Left renal pelvis (tissue), 4 donors: Measurements from ENCODE around the gene ARRB1. TPM values are rescaled to one million over a fixed set of nuclear protein-coding genes. Genes with fewer than 3 reads are reported as not detected.
A peak's percentile ranks its signal among the peaks of the same experiment; 100 is the strongest.

Experiments
- DNase-seq, 4 donors: peaks; one replicate each; pipeline ENCODE4 v3.0.0-alpha.2; 2013; ENCODE audit warnings: low read depth in 4 of 4, low spot score in 3 of 4
- polyA plus RNA-seq, 4 donors: library from polyadenylated mRNA; unstranded; fragments of 120-200 nt; gene quantifications; one replicate each; pipeline ENCODE4 v1.2.1, GENCODE V29; 2013; ENCODE audit not compliant: insufficient read length in 4 of 4

Gene ARRB1
- polyA plus RNA-seq, 4 donors: 21.4 to 29.5 (median 24.7) TPM

DNA sequence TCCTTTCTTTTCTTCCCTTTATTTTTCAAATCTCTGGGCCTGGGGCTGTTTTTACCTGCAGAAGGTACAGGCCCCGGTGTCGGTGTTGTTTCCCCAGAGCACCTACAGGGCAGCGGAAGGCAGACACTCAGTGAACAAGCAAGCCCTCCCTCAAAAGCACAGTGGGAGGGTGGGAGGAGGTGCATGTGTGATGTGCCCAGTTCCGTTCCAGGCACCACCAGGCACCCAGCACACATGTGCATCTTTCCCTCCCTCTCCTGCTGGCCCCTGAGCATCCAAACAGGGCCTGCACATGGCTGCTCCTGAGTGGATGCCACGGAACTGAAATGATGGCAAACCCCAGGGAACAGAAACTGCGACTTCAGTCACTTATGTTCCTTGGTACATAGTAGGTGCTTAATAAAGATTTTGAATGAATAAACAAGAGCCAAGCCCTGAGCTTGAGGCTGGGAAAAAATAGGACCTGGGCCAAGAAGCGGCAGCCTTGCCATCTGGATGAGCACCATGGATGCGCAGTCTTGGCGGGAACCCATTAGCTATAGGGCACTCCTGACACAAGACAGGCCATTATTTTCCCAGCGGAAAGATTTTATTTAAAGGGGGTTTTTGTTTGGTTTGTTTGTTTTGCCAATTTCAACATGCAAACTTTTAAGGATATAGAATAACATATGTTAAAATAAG lies 47.8 kb downstream of the ARRB1 start:
- no peak for DNase-seq

DNA sequence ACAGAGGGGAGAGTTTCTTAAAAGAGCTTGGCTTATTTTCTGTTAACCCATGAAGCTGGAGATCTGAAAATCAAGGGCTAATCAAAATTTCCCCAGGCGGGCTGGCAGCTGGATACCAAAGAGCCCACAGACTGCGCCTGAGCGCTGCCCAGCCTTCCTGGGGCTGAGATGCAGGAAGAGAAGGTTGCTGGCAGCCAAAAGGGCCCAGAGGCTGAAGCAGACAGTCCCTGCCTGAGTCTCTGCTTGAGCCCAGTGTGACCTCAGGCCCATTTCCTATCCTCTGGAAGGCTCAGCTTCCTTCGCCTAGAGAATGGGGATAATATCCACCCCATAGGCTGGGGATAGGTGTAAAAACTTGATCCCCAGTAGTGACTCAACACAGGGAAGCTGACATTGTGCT lies 49.1 kb downstream of the ARRB1 start:
- no peak for DNase-seq

DNA sequence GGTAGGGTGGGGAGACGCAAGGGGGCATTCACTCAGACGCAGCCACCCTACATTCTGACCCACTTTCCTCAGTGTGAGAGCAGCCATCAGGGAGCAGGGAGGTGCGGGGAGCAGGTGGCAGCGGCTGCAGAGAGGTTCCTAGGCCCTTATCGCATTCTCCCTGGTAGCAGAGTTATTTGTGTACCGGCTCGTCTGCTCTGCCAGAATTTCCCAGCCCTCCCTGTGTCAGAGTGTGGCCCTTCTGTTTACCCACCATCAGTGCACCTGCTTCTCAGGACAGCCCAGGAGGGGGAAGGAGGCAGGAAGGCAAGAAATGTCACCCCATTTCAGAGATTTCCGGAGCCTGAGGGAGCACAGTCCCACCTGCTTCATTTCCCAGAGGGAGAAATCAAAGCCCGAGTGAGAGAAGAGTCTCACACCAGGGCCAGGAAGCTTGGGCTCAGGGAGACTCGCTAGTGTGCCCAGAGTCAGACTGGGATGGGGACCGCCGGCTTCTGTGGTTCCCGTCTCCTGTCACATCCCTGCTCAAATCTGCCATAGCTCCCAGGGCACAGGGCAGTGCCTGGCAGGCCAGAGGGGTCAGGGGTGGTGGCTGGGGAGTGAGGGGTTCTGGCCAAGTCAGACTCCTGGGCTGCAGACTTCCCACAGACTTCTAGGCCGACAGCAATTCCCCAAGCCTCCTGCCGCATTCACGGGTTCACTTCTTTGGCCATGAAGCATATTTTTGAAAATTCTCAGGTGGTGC lies 49.7 kb downstream of the ARRB1 start:
- no peak for DNase-seq

DNA sequence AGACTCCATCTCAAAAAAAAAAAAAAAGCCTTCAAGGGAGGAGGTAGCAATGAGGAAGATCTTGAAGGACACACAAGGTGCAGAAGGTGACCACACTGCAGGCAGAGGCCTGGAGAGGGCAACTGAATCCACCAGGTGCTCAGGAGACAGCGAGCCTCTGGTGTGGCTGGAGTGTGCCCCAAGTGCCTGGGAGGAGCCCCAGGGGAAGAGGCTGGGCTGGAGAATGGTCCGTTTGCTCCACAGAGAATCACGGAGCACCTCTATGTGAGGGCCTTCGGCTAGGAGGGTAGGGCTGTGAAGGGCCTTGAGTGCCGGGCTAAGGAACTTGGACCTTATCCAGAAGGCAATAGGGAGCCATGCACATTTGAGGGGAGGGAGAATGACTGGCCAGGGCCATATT lies 50.3 kb downstream of the ARRB1 start:
- no peak for DNase-seq

DNA sequence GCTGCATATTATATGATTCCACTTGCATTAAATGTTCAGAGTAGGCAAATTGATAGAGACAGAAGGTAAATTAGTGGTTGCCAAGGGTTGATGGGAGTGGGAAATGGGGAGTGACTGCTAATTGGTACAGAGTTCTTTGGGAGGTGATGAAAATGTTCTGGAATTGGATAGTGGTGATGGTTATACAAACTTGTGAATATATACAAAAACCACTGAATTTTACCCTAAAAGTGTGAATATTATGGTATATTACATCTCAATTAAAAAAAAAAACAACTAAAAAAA lies 52.5 kb downstream of the ARRB1 start:
- DNase-seq: no peak

DNA sequence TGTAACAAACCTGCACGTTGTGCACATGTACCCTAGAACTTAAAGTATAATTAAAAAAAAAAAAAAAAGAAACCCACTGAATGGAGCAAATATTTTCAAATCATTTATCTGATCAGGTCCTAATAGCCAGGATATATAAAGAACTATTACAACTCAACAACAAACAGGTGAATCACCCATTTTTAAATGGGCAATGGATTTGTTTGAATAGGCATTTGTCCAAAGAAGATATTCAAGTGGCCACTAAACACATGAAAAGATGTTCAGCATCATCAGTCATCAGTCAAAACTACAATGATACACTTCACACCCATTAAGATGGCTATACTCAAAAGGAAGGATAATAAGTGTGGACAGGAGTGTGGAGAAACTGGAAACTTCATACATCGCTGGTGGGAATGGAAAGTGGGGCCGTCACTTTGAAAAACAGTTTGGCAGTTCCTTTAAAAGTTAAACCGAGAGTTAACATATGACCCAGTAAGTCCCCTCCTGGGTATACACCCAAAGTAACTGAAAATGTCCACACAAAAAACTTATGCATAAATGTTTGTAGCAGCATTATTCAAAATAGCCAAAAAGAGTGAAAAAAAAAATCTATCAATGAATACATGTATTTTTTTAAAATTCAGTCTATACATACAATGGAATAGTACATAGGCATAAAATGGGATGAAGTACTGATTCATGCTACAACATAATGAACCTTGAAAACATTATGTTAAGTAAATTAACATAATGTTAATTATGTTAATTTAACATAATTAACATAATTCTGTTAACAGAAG lies 53.1 kb downstream of the ARRB1 start:
- DNase-seq: no peak

DNA sequence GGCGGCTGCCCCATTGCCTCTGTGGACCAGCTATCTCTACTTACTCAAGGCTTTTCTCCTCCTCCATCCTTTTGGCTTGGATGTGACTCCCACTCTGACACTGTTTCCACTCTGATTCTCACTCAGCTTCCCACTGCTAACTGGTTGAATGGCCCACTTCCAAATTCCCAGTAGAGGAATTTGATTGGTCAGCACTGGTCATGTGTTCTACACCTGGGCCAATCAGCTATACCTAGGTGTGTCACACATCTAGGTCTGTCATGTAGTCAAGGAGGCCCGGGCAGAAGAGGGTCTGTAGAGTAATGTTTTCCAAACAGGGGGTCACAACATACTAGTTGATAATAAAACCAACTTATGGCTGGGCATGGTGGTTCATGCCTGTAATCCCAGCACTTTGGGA lies 57.6 kb downstream of the ARRB1 start:
- DNase-seq: no peak

DNA sequence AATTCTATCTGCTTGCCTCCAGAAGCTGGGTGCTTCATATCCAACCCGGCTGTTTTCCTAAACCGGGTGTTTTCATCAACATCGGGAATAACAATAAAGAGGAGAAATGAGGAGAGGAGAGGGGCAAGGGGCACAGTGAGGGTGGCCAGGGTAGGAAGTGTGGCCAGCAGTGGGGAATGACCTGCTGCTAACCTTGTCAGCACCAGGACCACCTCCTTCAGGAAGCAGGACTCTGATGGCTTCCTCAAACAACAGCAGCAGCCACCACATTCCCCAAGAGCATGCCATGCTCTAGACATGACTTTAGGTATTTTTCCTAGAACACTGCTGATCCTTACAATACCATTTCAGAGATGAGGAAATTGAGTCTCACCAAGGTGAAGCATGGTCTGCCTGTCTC lies 58.5 kb downstream of the ARRB1 start:
- DNase-seq: no peak

DNA sequence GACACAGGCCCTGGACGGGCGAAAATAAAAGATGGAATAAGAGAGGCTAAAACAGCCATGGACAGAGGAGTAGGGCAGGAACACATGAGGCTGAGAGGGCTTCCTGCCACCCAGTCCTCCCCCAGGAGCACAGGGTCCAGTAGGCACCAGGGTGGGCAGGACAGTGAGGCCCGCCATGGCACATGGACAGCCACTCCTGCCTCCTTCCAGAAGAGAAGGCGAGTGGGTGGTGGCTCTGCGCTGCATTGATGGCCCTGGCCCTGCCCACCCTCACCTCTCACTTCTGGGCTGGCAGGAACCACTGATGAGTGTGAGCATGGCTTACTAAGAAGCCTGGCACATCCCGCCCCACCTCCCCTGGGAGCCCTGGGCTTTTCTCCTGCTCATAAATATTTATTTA lies 59.7 kb downstream of the ARRB1 start:
- DNase-seq: no peak

DNA sequence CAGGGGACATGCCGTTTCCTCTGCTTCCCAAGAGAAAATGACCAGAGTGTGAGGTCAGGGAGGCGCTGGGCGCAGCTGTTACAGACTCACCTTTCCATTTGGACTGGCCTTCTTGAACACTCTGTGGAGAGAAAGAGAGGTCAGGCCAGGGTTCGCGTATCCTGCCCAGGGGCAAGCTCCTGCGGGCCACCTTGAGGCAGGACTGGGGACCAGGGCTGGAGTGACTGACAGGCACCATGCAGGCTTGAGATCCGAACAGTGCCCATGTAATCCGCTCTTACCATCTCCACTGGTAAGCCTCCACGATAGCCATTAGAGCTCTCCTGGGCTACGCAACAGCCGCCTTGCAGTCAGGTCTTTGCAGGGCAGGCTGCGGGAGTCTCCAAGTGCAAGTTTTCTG lies 61.5 kb downstream of the ARRB1 start:
- DNase-seq: no peak

DNA sequence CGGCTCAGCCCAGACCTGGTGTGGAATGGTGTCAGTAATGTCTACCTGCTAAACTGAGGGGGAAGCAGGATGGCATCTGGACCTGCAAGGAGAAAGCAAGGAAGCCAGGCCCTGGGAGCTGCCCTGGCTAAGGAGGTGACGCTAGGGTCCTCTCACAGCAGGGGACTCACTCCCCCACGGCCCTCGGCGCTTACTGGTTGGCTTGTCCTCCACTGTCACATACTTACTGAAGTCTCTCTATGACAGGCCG lies 62.0 kb downstream of the ARRB1 start:
- DNase-seq: no peak

DNA sequence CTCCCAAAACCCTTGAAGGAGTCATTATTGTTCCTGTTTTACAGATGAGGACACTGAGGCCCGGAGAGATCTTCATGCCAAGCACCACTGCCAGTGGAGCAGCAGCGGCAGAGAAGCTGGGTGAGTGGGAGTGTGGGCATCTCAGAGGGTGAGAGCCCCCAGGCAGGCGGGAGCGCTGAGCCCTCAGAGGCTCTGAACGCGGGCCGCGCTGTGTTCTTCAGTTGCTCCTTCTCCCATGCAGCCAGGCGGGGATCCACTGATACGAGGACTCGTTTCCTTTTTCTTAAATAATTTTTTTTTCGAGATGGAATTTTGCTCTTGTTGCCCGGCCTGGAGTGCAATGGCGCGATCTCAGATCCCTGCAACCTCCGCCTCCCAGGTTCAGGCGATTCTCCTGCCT lies 63.9 kb downstream of the ARRB1 start:
- no peak for DNase-seq

DNA sequence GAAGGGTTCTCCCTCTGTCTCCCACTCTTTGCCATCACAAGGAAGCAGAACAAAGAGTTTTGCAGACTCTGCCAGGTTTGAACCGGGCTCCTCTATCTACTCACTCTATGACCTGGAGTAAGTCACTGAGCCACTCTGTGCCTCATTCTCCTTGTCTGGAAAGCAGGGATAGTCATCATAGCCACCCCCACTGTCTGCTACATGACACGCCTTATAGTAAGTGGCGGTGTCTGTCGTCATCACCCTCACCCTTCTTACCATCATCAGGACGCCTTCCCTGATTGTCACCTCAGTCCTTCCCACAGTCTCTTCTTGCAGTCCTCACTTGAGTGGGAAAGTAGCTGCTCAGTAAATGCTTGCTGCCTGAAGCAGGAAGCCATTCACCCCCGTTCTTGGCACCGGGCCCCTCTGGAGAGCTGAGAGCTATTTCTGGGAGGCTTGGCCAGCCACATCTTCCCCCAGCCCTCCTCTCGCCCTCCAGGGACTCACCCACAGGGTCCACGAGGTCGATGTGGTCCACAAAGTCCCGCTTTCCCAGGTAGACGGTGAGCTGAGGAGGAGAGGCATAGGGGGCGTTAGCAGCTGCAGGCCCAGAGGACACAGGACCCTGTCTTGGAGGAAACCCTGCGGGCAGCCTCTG lies 64.5 kb downstream of the ARRB1 start:
- DNase-seq: no peak

DNA sequence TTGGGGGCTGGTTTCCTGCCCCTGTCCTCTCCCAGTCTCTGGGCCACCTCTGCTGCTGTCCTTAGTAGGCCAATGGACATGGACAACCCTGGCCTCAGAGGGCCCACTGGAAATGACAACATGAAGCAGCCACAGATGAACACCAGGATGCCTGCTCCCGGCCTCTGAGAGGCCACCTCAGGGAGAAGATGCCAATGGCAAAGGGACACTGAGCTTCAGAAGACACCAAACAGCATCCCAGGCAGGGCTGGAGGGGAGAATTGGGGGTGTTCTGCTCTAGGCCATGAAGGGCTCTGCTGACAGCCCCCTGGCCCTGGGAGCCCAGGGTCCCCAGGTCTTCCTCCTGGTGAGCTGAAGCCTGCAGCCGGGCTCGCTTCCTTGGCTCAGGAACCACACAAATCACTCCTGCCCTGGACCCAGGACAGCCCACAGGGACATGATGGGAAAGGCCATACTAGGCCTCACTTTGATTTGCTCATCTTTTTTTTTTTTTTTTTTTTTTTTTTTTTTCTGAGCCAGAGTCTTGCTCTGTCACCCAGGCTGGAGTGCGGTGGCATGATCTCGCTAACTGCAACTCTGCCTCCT lies 65.6 kb downstream of the ARRB1 start:
- no peak for DNase-seq

DNA sequence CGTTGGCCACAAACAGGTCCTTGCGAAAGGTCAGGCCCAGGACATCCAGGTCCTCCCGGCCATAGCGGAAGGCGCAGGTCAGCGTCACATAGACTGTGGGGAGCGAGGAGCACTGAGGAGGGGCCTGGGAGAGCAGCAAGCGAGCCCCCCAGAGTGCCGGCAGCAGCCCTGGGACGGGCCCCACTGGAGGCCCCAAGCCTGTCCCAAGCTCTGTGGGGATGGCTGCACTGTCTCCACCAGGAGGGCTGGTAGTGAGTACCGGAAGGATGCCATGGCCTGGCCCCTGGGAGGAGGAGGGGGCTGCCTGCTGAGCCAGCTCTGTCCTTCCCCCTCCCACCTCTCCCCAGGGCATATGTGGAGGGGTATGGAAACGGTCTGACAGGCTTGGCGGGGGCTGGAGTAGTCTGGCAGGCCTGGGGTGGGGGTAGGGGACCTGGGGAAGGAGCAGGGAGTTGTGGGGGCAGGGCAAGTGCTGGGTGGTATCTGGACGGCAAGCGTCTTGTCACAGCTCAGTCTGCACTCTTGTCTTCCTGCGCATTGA lies 68.0 kb downstream of the ARRB1 start:
- no peak for DNase-seq

DNA sequence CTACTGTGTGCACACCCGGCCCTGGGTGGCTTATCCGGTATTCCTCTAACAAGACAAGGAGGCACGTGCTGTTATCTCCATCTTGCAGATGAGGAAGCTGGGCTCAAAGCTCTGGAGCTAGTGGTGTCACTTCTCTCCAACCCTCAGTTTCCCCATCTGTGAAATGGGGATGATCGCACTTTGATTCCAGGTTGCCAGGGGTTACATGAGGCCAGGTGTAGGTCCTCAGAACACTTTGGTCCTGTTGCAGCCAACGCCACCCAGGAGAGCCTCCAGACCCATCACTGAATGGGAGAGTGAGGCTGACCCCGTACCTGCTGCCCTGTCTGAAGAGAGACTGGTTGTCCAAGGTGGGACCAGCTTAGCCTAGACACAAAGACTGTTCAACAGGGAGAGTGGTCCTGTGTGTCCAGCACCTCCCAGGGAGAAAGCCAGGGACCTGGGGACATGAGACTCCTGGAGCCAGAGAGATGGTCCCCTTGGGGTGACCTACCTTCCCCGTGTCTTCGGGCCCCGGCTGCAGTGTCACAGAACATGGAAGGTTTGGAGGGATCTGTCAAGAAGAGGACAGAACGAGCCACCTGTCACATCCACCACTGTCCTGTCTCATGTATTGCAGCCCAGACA lies 69.9 kb downstream of the ARRB1 start:
- DNase-seq: no peak

DNA sequence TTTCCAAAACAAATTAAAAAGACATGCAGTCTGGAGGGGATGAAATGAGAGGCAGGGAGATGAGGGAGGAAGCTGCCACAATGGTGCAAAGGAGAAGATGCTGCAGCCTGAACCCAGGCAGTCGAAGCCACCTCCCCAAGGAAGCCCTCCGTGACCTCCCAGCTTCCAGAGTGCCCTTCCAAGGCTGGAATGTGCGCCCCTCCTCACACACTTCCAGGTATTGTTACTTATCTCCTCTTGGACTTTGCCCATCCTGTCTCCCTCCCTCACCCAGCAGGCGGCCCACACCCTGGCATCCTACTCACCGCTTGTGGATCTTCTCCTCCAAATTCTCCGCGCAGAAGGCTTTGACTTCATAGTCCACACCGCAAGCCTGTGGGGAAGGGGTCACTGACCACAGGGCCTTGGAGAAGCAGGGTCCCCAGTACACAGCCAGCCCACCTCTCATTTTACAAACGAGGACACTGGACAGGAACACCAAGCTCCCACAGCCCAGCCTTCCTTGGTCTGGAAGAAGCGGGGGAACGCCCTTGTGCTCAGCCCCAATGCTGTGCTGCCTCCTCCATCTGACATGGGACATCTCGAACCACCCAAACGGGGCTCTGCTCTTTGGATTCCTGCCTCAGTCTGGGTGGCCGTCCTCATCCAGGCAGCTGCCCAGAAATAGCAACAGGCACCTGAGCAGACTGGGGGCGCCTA lies 70.5 kb downstream of the ARRB1 start:
- no peak for DNase-seq

DNA sequence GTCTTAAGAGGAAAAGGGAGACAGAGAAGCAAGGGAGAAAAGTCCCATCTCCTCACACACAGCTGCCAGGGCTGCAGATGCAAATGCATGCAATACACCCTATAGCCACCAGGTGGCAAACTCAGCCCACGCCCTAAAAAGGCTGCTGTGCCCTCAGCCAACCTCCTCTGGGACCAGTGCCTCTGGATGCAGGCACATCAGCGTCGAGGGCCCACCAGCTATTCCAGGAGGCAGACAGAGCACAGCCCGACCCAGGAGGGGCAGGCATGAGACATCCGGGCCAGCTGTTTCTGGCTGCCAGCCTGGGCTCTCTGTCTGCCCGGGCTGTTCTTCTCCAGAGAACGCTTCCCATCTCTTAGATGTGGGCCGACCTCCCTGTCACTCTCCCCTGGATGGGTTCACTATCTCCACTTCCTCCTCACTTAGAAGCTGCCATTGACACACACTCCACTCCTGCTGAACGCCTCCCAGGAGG lies 71.2 kb downstream of the ARRB1 start:
- DNase-seq: peak; percentile 25 to 48 (median 44)

DNA sequence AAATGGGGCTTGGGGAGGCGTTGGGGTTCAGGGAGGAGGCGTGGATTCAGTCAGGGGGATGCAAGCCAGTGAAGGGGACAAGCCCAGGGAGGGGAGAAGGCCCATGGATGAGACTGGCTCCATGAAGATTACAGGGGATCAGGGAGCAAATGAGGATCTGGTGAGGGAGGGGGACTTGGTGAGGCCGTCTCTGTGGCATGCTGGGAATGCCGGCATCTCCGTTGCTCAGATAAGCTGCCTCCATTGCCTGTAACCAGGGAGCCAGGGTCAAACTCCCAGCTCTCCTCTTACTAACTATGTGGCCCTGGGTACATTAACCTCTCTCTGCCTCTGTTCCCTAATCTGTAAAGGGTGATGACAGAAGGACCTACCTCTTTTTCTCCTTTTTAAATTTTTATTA lies 72.2 kb downstream of the ARRB1 start:
- DNase-seq: no peak
